ENCODE measurements around the gene PTGR1. TPM values are rescaled to one million over a fixed set of nuclear protein-coding genes. Genes with fewer than 3 reads are reported as not detected.

PTGR1 gene
- total and polyA plus RNA-seq, 2 experiments from 2014 or later: 19.1 to 24.7 TPM

DNA sequence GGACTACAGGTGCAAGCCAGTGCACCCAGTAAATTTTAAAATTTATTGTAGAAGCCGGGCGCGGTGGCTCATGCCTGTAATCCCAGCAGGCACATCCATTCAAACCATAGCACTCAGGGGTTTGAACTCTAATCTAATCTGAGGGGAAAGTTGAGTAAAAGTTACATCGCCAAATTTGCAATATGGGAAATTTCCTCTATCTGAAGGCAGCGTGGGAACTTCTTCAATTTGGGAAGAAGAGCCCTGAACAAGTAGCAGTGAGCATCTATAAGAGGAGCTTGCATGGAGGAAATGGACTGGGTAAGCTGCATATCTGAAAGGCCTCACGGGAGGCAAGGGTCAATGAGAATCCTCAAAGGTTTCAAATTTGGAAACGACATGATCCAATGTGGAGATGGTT, 29.0 kb upstream of the PTGR1 start:
- DNase-seq (ENCODE audit: low spot score) (no peak), ATAC-seq (no peak)
- no peak overlapping the region for H3K27ac Mint-ChIP-seq
- no peaks in the 10 kb centered on the region for H3K27me3 ChIP-seq (ENCODE audit: insufficient read depth)
- H2AFZ ChIP-seq: no peak overlapping the region
- TF ChIP-seq STAT1 (IDR thresholded peaks at IDR 0.05; ENCODE audit: unreplicated experiment) (no peak), JUNB (IDR thresholded peaks at IDR 0.05; ENCODE audit: unreplicated experiment) (no peak), ZNF114 (CRISPR knock-in tag; IDR thresholded peaks at IDR 0.05) (no peak), ETS1 (IDR thresholded peaks at IDR 0.05) (no peak)
- H3K4me3 ChIP-seq: no peak overlapping the region
- H3K4me1 ChIP-seq (ENCODE audit: insufficient read depth): peaks cover 8% of the 10 kb centered on the region
- no peaks in the 10 kb centered on the region for H3F3A ChIP-seq (replicated peaks; ENCODE audit: low read depth)
- H3K27me3 Mint-ChIP-seq (ENCODE audit: insufficient read depth, low read depth, poor library complexity): peaks cover 4% of the 10 kb centered on the region
- no peaks in the 10 kb centered on the region for H3K36me3 ChIP-seq (ENCODE audit: insufficient read depth)
- no peaks in the 10 kb centered on the region for H3K9me3 Mint-ChIP-seq
- no peaks in the 10 kb centered on the region for H3K9me2 ChIP-seq (ENCODE audit: insufficient read depth)
- H3K79me2 ChIP-seq (replicated peaks; ENCODE audit: insufficient read depth): peaks cover 19% of the 10 kb centered on the region
- H3K36me3 Mint-ChIP-seq (ENCODE audit: low read depth): no peaks in the 10 kb centered on the region
- no peak overlapping the region for H3K27ac ChIP-seq (ENCODE audit: low read depth)
- H3K4me3 Mint-ChIP-seq: no peak overlapping the region
- 0 out of 2 replicates have a peak, but pooled peaks cover under 1% of the 10 kb centered on the region for H4K20me1 ChIP-seq (replicated peaks; ENCODE audit: insufficient read depth)
- H3K4me1 Mint-ChIP-seq: peaks cover 26% of the 10 kb centered on the region
- no peak overlapping the region for H3K4me2 ChIP-seq

DNA sequence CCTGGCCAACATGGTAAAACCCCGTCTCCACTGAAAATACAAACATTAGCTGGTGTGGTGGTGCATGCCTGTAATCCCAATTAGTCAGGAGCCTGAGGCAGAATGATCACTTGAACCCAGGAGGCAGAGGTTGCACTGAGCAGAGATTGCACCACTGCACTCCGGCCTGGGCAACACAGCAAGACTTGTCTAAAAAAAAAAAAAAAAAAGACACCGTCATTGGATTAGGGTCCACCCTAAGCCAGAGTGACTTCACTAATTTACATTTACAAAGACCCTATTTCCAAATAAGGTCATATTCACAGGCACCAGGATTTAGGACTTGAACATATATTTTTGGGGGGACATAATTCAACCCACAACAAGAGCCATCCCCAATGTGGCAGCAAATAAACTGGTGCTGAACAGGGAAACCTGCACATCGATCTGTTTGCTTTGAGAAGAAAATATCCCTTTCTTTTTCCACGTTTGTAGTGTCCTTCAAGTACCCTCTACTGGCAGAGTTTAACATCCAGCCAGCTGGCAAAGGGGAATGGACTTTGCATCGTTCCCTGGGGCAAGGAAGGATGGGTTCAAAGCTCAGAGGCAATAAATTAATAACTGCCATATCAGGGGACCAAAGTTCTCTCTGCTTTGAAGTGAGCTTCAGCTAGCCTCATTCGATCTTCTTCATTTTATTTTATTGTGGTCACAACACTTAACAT, 28.0 kb upstream of the PTGR1 start:
- peak overlapping the region; percentile 92 for H3K27ac Mint-ChIP-seq
- no peaks in the 10 kb centered on the region for H3K9me3 Mint-ChIP-seq

More for the DNA sequence above, 28.0 kb upstream of the PTGR1 start:
- H3K27me3 ChIP-seq (ENCODE audit: insufficient read depth): no peaks in the 10 kb centered on the region
- Mint-ChIP-seq H3K36me3 (ENCODE audit: low read depth) (no peaks in the 10 kb centered on the region), H3K4me1 (peaks cover 16% of the 10 kb centered on the region), H3K4me3 (no peak overlapping the region), H3K27me3 (ENCODE audit: insufficient read depth, low read depth, poor library complexity) (peaks cover 4% of the 10 kb centered on the region)
- H3K4me3 ChIP-seq: no peak overlapping the region
- no peak overlapping the region for H3K27ac ChIP-seq (ENCODE audit: low read depth)
- H3K4me2 ChIP-seq: no peak overlapping the region
- DNase-seq (ENCODE audit: low spot score): no peak
- no peaks in the 10 kb centered on the region for H3K9me2 ChIP-seq (ENCODE audit: insufficient read depth)
- H3K4me1 ChIP-seq (ENCODE audit: insufficient read depth): peaks cover 4% of the 10 kb centered on the region
- H2AFZ ChIP-seq: peak overlapping the region; percentile 73
- no peak for ATAC-seq
- no peaks in the 10 kb centered on the region for H3K36me3 ChIP-seq (ENCODE audit: insufficient read depth)
- peaks cover 9% of the 10 kb centered on the region for H3K79me2 ChIP-seq (replicated peaks; ENCODE audit: insufficient read depth)
- no peaks in the 10 kb centered on the region for H3F3A ChIP-seq (replicated peaks; ENCODE audit: low read depth)
- TF ChIP-seq, protein P1, sequence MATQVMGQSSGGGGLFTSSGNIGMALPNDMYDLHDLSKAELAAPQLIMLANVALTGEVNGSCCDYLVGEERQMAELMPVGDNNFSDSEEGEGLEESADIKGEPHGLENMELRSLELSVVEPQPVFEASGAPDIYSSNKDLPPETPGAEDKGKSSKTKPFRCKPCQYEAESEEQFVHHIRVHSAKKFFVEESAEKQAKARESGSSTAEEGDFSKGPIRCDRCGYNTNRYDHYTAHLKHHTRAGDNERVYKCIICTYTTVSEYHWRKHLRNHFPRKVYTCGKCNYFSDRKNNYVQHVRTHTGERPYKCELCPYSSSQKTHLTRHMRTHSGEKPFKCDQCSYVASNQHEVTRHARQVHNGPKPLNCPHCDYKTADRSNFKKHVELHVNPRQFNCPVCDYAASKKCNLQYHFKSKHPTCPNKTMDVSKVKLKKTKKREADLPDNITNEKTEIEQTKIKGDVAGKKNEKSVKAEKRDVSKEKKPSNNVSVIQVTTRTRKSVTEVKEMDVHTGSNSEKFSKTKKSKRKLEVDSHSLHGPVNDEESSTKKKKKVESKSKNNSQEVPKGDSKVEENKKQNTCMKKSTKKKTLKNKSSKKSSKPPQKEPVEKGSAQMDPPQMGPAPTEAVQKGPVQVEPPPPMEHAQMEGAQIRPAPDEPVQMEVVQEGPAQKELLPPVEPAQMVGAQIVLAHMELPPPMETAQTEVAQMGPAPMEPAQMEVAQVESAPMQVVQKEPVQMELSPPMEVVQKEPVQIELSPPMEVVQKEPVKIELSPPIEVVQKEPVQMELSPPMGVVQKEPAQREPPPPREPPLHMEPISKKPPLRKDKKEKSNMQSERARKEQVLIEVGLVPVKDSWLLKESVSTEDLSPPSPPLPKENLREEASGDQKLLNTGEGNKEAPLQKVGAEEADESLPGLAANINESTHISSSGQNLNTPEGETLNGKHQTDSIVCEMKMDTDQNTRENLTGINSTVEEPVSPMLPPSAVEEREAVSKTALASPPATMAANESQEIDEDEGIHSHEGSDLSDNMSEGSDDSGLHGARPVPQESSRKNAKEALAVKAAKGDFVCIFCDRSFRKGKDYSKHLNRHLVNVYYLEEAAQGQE (IDR thresholded peaks at IDR 0.05; ENCODE audit: unreplicated experiment): no peak
- TF ChIP-seq CREB1 (CRISPR knock-in tag; IDR thresholded peaks at IDR 0.05; ENCODE audit: low read depth): no peak
- peak in 1 of 2 experiments; percentile 36; a peak in 2 of 4 replicates for TF ChIP-seq CTCF (conservative IDR thresholded peaks at IDR 0.05; ENCODE audit: low read depth in 2 of 2)
- H4K20me1 ChIP-seq (replicated peaks; ENCODE audit: insufficient read depth): no peaks in the 10 kb centered on the region

All from GM23338 (cell line).